IPS-20b (cell line): ENCODE data around the gene KLK11.

Source experiments
- H3K27ac ChIP-seq: one replicate; pipeline ENCODE4 v1.5.1; 2013; ENCODE audit warnings: low read length
- H3K27me3 ChIP-seq: 2 replicates; pipeline ENCODE4 v1.6.1; 2013; ENCODE audit warnings: mild to moderate bottlenecking, low read length, inconsistent platforms; ENCODE audit not compliant: insufficient read depth
- H3K36me3 ChIP-seq: 2 replicates; pipeline ENCODE4 v1.6.1; 2013; ENCODE audit warnings: low read depth, mild to moderate bottlenecking, inconsistent platforms, low read length, moderate library complexity; ENCODE audit not compliant: insufficient read depth
- H3K4me1 ChIP-seq: 2 replicates; pipeline ENCODE4 v1.6.1; 2013; ENCODE audit warnings: mild to moderate bottlenecking, control low read depth, inconsistent platforms, low read length, moderate library complexity; ENCODE audit not compliant: insufficient read depth
- H3K4me3 ChIP-seq: 2 replicates; pipeline ENCODE4 v1.5.1; 2013; ENCODE audit warnings: mild to moderate bottlenecking, low read length, inconsistent platforms
- H3K9ac ChIP-seq: 2 replicates; pipeline ENCODE4 v1.6.1; 2013; ENCODE audit warnings: low read depth, mild to moderate bottlenecking, inconsistent platforms, low read length, moderate library complexity
- H3K9me3 ChIP-seq: 2 replicates; pipeline ENCODE4 v1.6.1; 2013; ENCODE audit warnings: mild to moderate bottlenecking, low read depth, low read length, inconsistent platforms; ENCODE audit not compliant: insufficient read depth

The KLK11 gene

GRCh38 chr19:51055866-51056265 is 29.4 kb upstream of the KLK11 start:
- no peak overlapping the region for H3K9ac ChIP-seq
- H3K27ac ChIP-seq, result no peak overlapping the region
- H3K27me3 ChIP-seq, result no peaks in the 10 kb centered on the region
- H3K4me3 ChIP-seq, result no peak overlapping the region
- H3K4me1 ChIP-seq, result peaks cover 4% of the 10 kb centered on the region; the same call in 1 of the 2 replicates
- H3K9me3 ChIP-seq, result no peaks in the 10 kb centered on the region
- H3K36me3 ChIP-seq, result no peaks in the 10 kb centered on the region

GRCh38 chr19:51047031-51047335 is 20.6 kb upstream of the KLK11 start:
- H3K27ac ChIP-seq, result peak overlapping the region; percentile 43
- H3K4me3 ChIP-seq, result peak overlapping the region; percentile 53; the same call in 1 of the 2 replicates
- no peaks in the 10 kb centered on the region for H3K27me3 ChIP-seq
- peaks cover 7% of the 10 kb centered on the region; the same call in 1 of the 2 replicates for H3K4me1 ChIP-seq
- no peaks in the 10 kb centered on the region for H3K36me3 ChIP-seq
- no peaks in the 10 kb centered on the region for H3K9me3 ChIP-seq
- peak overlapping the region; percentile 67; the same call in 1 of the 2 replicates for H3K9ac ChIP-seq

- H3K9me3 ChIP-seq, result no peaks in the 10 kb centered on the region
- H3K27ac ChIP-seq, result no peak overlapping the region
Observed at GRCh38 chr19:51044327-51044726, 17.9 kb upstream of the KLK11 start.

GRCh38 chr19:51043497-51043896 is 17.1 kb upstream of the KLK11 start:
- Histone ChIP-seq H3K27me3 (no peaks in the 10 kb centered on the region), H3K4me3 (no peak overlapping the region), H3K9ac (no peak overlapping the region), H3K27ac (no peak overlapping the region), H3K9me3 (no peaks in the 10 kb centered on the region), H3K4me1 (peaks cover 6% of the 10 kb centered on the region; the same call in 1 of the 2 replicates), H3K36me3 (no peaks in the 10 kb centered on the region)

More at GRCh38 chr19:51044327-51044726, 17.9 kb upstream of the KLK11 start:
- Histone ChIP-seq H3K36me3 (no peaks in the 10 kb centered on the region), H3K27me3 (no peaks in the 10 kb centered on the region), H3K9ac (no peak overlapping the region), H3K4me3 (no peak overlapping the region), H3K4me1 (peaks cover 7% of the 10 kb centered on the region; the same call in 1 of the 2 replicates)

- H3K9me3 ChIP-seq, result no peaks in the 10 kb centered on the region
- H3K27ac ChIP-seq, result no peak overlapping the region
- no peak overlapping the region for H3K9ac ChIP-seq
- H3K27me3 ChIP-seq, result peaks cover 1% of the 10 kb centered on the region; the same call in 1 of the 2 replicates
- H3K4me1 ChIP-seq, result no peaks in the 10 kb centered on the region; the same call in 1 of the 2 replicates
- H3K36me3 ChIP-seq, result no peaks in the 10 kb centered on the region
- H3K4me3 ChIP-seq, result no peak overlapping the region
Observed at GRCh38 chr19:51040151-51040550, 13.7 kb upstream of the KLK11 start.

GRCh38 chr19:51036519-51036918 is 10.1 kb upstream of the KLK11 start:
- H3K27me3 ChIP-seq, result peaks cover 3% of the 10 kb centered on the region; the same call in 1 of the 2 replicates
- no peak overlapping the region for H3K4me3 ChIP-seq
- no peaks in the 10 kb centered on the region for H3K36me3 ChIP-seq
- no peak overlapping the region for H3K9ac ChIP-seq
- no peaks in the 10 kb centered on the region for H3K9me3 ChIP-seq
- H3K27ac ChIP-seq, result no peak overlapping the region
- no peaks in the 10 kb centered on the region; the same call in 1 of the 2 replicates for H3K4me1 ChIP-seq

GRCh38 chr19:51034704-51035103 is 8.3 kb upstream of the KLK11 start, which contains the start of gene KLK12:
Gene KLK12, minus strand, starts transcription at chr19:51035002. Its CDS starts 381 bp downstream, at chr19:51034621.
- no peaks in the 10 kb centered on the region; the same call in 1 of the 2 replicates for H3K4me1 ChIP-seq
- no peak within 1 kb of the TSS for H3K9ac ChIP-seq
- peaks cover 3% of the 10 kb centered on the region; the same call in 1 of the 2 replicates for H3K27me3 ChIP-seq
- H3K36me3 ChIP-seq, result no peaks in the 10 kb centered on the region
- H3K4me3 ChIP-seq, result no peak within 1 kb of the TSS
- no peak within 1 kb of the TSS for H3K27ac ChIP-seq
- H3K9me3 ChIP-seq, result no peaks in the 10 kb centered on the region

- no peak overlapping the region for H3K9ac ChIP-seq
- H3K4me3 ChIP-seq, result no peak overlapping the region
- no peaks in the 10 kb centered on the region for H3K9me3 ChIP-seq
- no peaks in the 10 kb centered on the region; the same call in 1 of the 2 replicates for H3K4me1 ChIP-seq
- no peak overlapping the region for H3K27ac ChIP-seq
- H3K36me3 ChIP-seq, result no peaks in the 10 kb centered on the region
- H3K27me3 ChIP-seq, result peaks cover 3% of the 10 kb centered on the region; the same call in 1 of the 2 replicates
Observed at GRCh38 chr19:51031880-51032225, 5.4 kb upstream of the KLK11 start.

GRCh38 chr19:51031220-51031879 is 4.9 kb upstream of the KLK11 start:
- no peak overlapping the region for H3K27ac ChIP-seq
- H3K9me3 ChIP-seq, result no peaks in the 10 kb centered on the region
- H3K4me1 ChIP-seq, result no peaks in the 10 kb centered on the region
- H3K4me3 ChIP-seq, result no peak overlapping the region
- H3K36me3 ChIP-seq, result no peaks in the 10 kb centered on the region
- H3K27me3 ChIP-seq, result peaks cover 3% of the 10 kb centered on the region; the same call in 1 of the 2 replicates
- no peak overlapping the region for H3K9ac ChIP-seq

GRCh38 chr19:51030631-51031030 is 4.2 kb upstream of the KLK11 start:
- Histone ChIP-seq H3K27ac (no peak overlapping the region), H3K27me3 (peaks cover 3% of the 10 kb centered on the region; the same call in 1 of the 2 replicates), H3K9me3 (no peaks in the 10 kb centered on the region), H3K4me1 (no peaks in the 10 kb centered on the region), H3K9ac (no peak overlapping the region), H3K4me3 (no peak overlapping the region), H3K36me3 (no peaks in the 10 kb centered on the region)

GRCh38 chr19:51029718-51030117 is 3.3 kb upstream of the KLK11 start:
- no peaks in the 10 kb centered on the region for H3K36me3 ChIP-seq
- peaks cover 4% of the 10 kb centered on the region; the same call in 1 of the 2 replicates for H3K4me1 ChIP-seq
- no peak overlapping the region for H3K4me3 ChIP-seq
- no peaks in the 10 kb centered on the region for H3K9me3 ChIP-seq
- no peak overlapping the region for H3K9ac ChIP-seq
- H3K27me3 ChIP-seq, result no peaks in the 10 kb centered on the region
- H3K27ac ChIP-seq, result no peak overlapping the region

GRCh38 chr19:51027873-51028272 is 1.5 kb upstream of the KLK11 start:
- Histone ChIP-seq H3K9me3 (no peaks in the 10 kb centered on the region), H3K27ac (no peak overlapping the region), H3K4me3 (no peak overlapping the region), H3K36me3 (no peaks in the 10 kb centered on the region), H3K4me1 (peaks cover 4% of the 10 kb centered on the region; the same call in 1 of the 2 replicates), H3K9ac (no peak overlapping the region), H3K27me3 (no peaks in the 10 kb centered on the region)
